GM10266 (cell line): ENCODE measurements around the gene SH3RF2.

Experiments
- DNase-seq: peaks from one replicate; pipeline ENCODE4 v3.0.0; 2012; ENCODE audit errors: extremely low spot score
- CTCF ChIP-seq: IDR thresholded peaks from 2 replicates; pipeline ENCODE4 v1.5.1; 2012; ENCODE audit warnings: mild to moderate bottlenecking, low read depth; ENCODE audit not compliant: control insufficient read depth, insufficient read depth; ENCODE audit errors: missing control alignments

SH3RF2 gene

DNA sequence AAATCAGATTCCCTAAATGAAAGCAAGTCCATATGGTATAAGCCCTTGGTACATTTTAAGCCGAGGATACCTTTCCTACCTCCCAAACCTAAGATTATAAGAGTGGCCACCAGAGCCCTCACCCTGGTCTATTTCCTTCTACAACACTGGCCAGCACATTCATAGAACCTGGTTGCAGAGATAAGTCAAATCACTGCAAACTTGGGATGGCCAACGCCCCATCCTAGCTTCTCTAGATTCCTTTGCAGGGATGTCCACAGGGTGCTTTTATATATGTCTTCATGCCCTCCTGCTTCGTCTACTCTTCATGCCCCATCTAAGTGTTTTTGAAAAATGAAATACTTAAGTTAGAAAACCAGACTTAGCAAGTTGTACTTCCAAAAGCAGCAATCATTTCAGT is 41.8 kb downstream of the SH3RF2 start:
- no peak for DNase-seq
- no peak for TF ChIP-seq CTCF

GRCh38 chr5:145978708-145979107 is 42.3 kb downstream of the SH3RF2 start:
- TF ChIP-seq CTCF = no peak
- DNase-seq = no peak

GRCh38 chr5:145979270-145980223 is 43.2 kb downstream of the SH3RF2 start:
- no peak for TF ChIP-seq CTCF
- no peak for DNase-seq

- DNase-seq = no peak
- no peak for TF ChIP-seq CTCF
Observed at GRCh38 chr5:145980259-145980658, 43.9 kb downstream of the SH3RF2 start.

GRCh38 chr5:145980718-145981117 is 44.3 kb downstream of the SH3RF2 start:
- DNase-seq = no peak
- no peak for TF ChIP-seq CTCF

GRCh38 chr5:145981589-145982571 is 45.5 kb downstream of the SH3RF2 start:
- DNase-seq = no peak
- TF ChIP-seq CTCF = no peak
